Naive thymus-derived CD4-positive, alpha-beta T cell (primary cell): ENCODE measurements around the gene FRMD4A. TPM values are rescaled to one million over a fixed set of nuclear protein-coding genes. Genes with fewer than 3 reads are reported as not detected.

Experiments
- ATAC-seq: fragments of 150-1000 bp; cut with Tn5 transposase; 2 replicates; pipeline ENCODE4 v1.10.0; 2021; ENCODE audit warnings: mild to moderate bottlenecking, moderate library complexity
- CTCF ChIA-PET: fragments of 350-600 bp; sonication (Branson Sonifier 250); formaldehyde crosslinking; loops from one replicate; lab custom pipeline; 2021; ENCODE audit warnings: antibody characterized with exemption; lab: Charles Lee
- POLR2A ChIA-PET: fragments of 350-600 bp; sonication (Branson Sonifier 250); formaldehyde crosslinking; loops from one replicate; lab custom pipeline; 2021; ENCODE audit warnings: antibody characterized with exemption, inconsistent platforms; lab: Charles Lee
- DNase-seq, 9 donors: peaks; one replicate each; pipeline versions ENCODE4 v3.0.0 to v3.0.0-alpha.2; 2020 to 2022; ENCODE audit warnings: mixed read lengths in 1 of 9
- H3K27ac ChIP-seq: one replicate; pipeline ENCODE4 v1.7.0; 2013; ENCODE audit warnings: mild to moderate bottlenecking, low read depth, low read length, moderate library complexity
- H3K27me3 ChIP-seq, 2 donors: one replicate each; pipeline ENCODE4 v1.7.0; 2013; ENCODE audit warnings: low read length in 2 of 2, mild to moderate bottlenecking in 2 of 2, moderate library complexity in 2 of 2; ENCODE audit not compliant: control insufficient read depth in 2 of 2, insufficient read depth in 2 of 2
- H3K36me3 ChIP-seq, 3 experiments: 1 replicate in 2 of 3; 2 replicates in 1 of 3; pipeline ENCODE4 v1.7.0; 2013; ENCODE audit warnings: low read length in 3 of 3, mild to moderate bottlenecking in 3 of 3, moderate library complexity in 1 of 3; ENCODE audit not compliant: insufficient read depth in 3 of 3, control insufficient read depth in 2 of 3
- H3K4me1 ChIP-seq, 2 donors: one replicate each; pipeline ENCODE4 v1.7.0; 2013; ENCODE audit warnings: low read length in 2 of 2, mild to moderate bottlenecking in 2 of 2, moderate library complexity in 1 of 2; ENCODE audit not compliant: control insufficient read depth in 2 of 2, insufficient read depth in 2 of 2
- H3K4me3 ChIP-seq: 2 replicates; pipeline ENCODE4 v1.7.0; 2013; ENCODE audit warnings: mild to moderate bottlenecking, low read length
- H3K9me3 ChIP-seq, 3 experiments: 1 replicate in 2 of 3; 2 replicates in 1 of 3; pipeline ENCODE4 v1.7.0; 2013; ENCODE audit warnings: low read length in 3 of 3; ENCODE audit not compliant: control insufficient read depth in 2 of 3
- H3K27ac Mint-ChIP-seq, 9 donors: one replicate each; pipeline ENCODE4 v1.8.0; 2020 to 2022; ENCODE audit warnings: mixed read lengths in 9 of 9, mild to moderate bottlenecking in 8 of 9, moderate library complexity in 5 of 9, inconsistent platforms in 2 of 9
- H3K27me3 Mint-ChIP-seq, 5 donors: one replicate each; pipeline ENCODE4 v1.8.0; 2021 to 2022; ENCODE audit warnings: mixed read lengths in 5 of 5, mild to moderate bottlenecking in 1 of 5
- H3K36me3 Mint-ChIP-seq, 5 donors: one replicate each; pipeline ENCODE4 v1.8.0; 2020 to 2022; ENCODE audit warnings: mixed read lengths in 5 of 5, mild to moderate bottlenecking in 3 of 5, inconsistent platforms in 1 of 5
- H3K4me1 Mint-ChIP-seq, 7 donors: one replicate each; pipeline ENCODE4 v1.8.0; 2020 to 2022; ENCODE audit warnings: mixed read lengths in 7 of 7, mild to moderate bottlenecking in 3 of 7, inconsistent platforms in 1 of 7
- H3K4me3 Mint-ChIP-seq, 10 donors: one replicate each; pipeline ENCODE4 v1.8.0; 2020 to 2022; ENCODE audit warnings: mild to moderate bottlenecking in 10 of 10, mixed read lengths in 10 of 10, moderate library complexity in 6 of 10, inconsistent platforms in 2 of 10
- H3K9me3 Mint-ChIP-seq, 11 donors: one replicate each; pipeline ENCODE4 v1.8.0; 2020 to 2022; ENCODE audit warnings: mixed read lengths in 11 of 11, mild to moderate bottlenecking in 4 of 11, inconsistent platforms in 1 of 11, moderate library complexity in 1 of 11
- intact Hi-C, 2 donors: fragments of 100-400 bp; cut with micrococcal nuclease; formaldehyde crosslinking; loops; one replicate each; pipeline ENCODE4 v1.15.1; 2023
- polyA plus RNA-seq, 2 donors: library from polyadenylated mRNA; unstranded; fragments of 300-500 nt; fragmentation: Illumina TruSeq; gene quantifications; one replicate each; pipeline ENCODE4 v1.2.3, GENCODE V29; 2021
- total RNA-seq, 6 experiments: library from RNA in 5 of 6; stranded (reverse) in 5 of 6; gene quantifications; 1 replicate in 5 of 6; 2 replicates in 1 of 6; pipeline ENCODE4 v1.2.3 and lab custom pipeline; 2021 to 2026

FRMD4A gene
- total and polyA plus RNA-seq, 7 experiments from 2014 or later: 0.10 to 3.1 (median 0.62) TPM

- Mint-ChIP-seq H3K9me3 (peaks cover 0 to 5% (median 1%) of the 10 kb centered on the region in 11 donors), H3K4me3 (no peak overlapping the region), H3K36me3 (peaks cover 0 to 4% (median 0%) of the 10 kb centered on the region in 5 donors), H3K27ac (no peak overlapping the region), H3K4me1 (peaks cover 0 to 18% (median 12%) of the 10 kb centered on the region in 7 donors), H3K27me3 (peaks cover 0 to 12% (median 9%) of the 10 kb centered on the region in 5 donors)
- H3K4me3 ChIP-seq: no peak overlapping the region
- DNase-seq (no peak), ATAC-seq (no peak)
- ChIA-PET POLR2A (no interaction called here), CTCF (no interaction called here)
- peaks cover 0 to 5% of the 10 kb centered on the region in 2 donors for H3K4me1 ChIP-seq
- intact Hi-C loops: no loop called here
- H3K36me3 ChIP-seq: no peaks in the 10 kb centered on the region
- H3K27ac ChIP-seq: no peak overlapping the region
- H3K9me3 ChIP-seq: no peaks in the 10 kb centered on the region
- peaks cover 0 to 4% of the 10 kb centered on the region in 2 donors for H3K27me3 ChIP-seq
Measured at GRCh38 chr10:13939391-13939790, 391.3 kb downstream of the FRMD4A start.

- intact Hi-C loops: no loop called here
- peaks cover 0 to 18% (median 12%) of the 10 kb centered on the region in 7 donors for H3K4me1 Mint-ChIP-seq
- H3K9me3 Mint-ChIP-seq: peaks cover 0 to 5% (median 1%) of the 10 kb centered on the region in 11 donors
- DNase-seq (no peak), ATAC-seq (no peak)
- peaks cover 0 to 12% (median 9%) of the 10 kb centered on the region in 5 donors for H3K27me3 Mint-ChIP-seq
- no peak overlapping the region for H3K27ac Mint-ChIP-seq
- peaks cover 0 to 4% (median 0%) of the 10 kb centered on the region in 5 donors for H3K36me3 Mint-ChIP-seq
- H3K36me3 ChIP-seq: no peaks in the 10 kb centered on the region
- H3K4me3 ChIP-seq: no peak overlapping the region
- no peak overlapping the region for H3K4me3 Mint-ChIP-seq
- no peaks in the 10 kb centered on the region for H3K9me3 ChIP-seq
- peaks cover 0 to 5% of the 10 kb centered on the region in 2 donors for H3K4me1 ChIP-seq
- POLR2A ChIA-PET: no interaction called here
- CTCF ChIA-PET: no interaction called here
- no peak overlapping the region for H3K27ac ChIP-seq
- H3K27me3 ChIP-seq: peaks cover 0 to 4% of the 10 kb centered on the region in 2 donors
Measured at GRCh38 chr10:13938950-13939349, 391.8 kb downstream of the FRMD4A start.

- H3K4me1 Mint-ChIP-seq: peaks cover 0 to 9% (median 0%) of the 10 kb centered on the region in 7 donors
- no peaks in the 10 kb centered on the region for H3K36me3 ChIP-seq
- peaks cover 0 to 4% (median 0%) of the 10 kb centered on the region in 5 donors for H3K36me3 Mint-ChIP-seq
- H3K4me1 ChIP-seq: no peaks in the 10 kb centered on the region
- ATAC-seq (no peak), DNase-seq (no peak)
- peaks cover 0 to 6% (median 1%) of the 10 kb centered on the region in 11 donors for H3K9me3 Mint-ChIP-seq
- intact Hi-C loops: no loop called here
- H3K27me3 Mint-ChIP-seq: peaks cover 0 to 12% (median 11%) of the 10 kb centered on the region in 5 donors
- no peaks in the 10 kb centered on the region for H3K9me3 ChIP-seq
- no peak overlapping the region for H3K4me3 Mint-ChIP-seq
- ChIA-PET CTCF (no interaction called here), POLR2A (no interaction called here)
- H3K27me3 ChIP-seq: peaks cover 0 to 4% of the 10 kb centered on the region in 2 donors
- H3K27ac ChIP-seq: no peak overlapping the region
- H3K4me3 ChIP-seq: no peak overlapping the region
- H3K27ac Mint-ChIP-seq: no peak overlapping the region
Measured at GRCh38 chr10:13936826-13937225, 393.9 kb downstream of the FRMD4A start.

GRCh38 chr10:13930120-13930519, 400.6 kb downstream of the FRMD4A start:
- Mint-ChIP-seq H3K36me3 (no peaks in the 10 kb centered on the region), H3K4me1 (peaks cover 7 to 39% (median 19%) of the 10 kb centered on the region in 7 donors), H3K27me3 (peaks cover 0 to 33% (median 5%) of the 10 kb centered on the region in 5 donors), H3K4me3 (peak overlapping the region; percentile 3 to 69 (median 40)), H3K9me3 (peaks cover 0 to 2% (median 0%) of the 10 kb centered on the region in 11 donors), H3K27ac (peak overlapping the region in 3 of 9 donors; percentile 16 to 79 (median 33))
- DNase-seq (peak in 8 of 9 donors; percentile 22 to 71 (median 60)), ATAC-seq (peak; percentile 94)
- CTCF ChIA-PET: no interaction called here
- intact Hi-C loops: no loop called here
- H3K9me3 ChIP-seq: no peaks in the 10 kb centered on the region
- no peaks in the 10 kb centered on the region for H3K4me1 ChIP-seq
- H3K36me3 ChIP-seq: no peaks in the 10 kb centered on the region
- H3K27me3 ChIP-seq: no peaks in the 10 kb centered on the region
- H3K4me3 ChIP-seq: no peak overlapping the region
- H3K27ac ChIP-seq: no peak overlapping the region
- POLR2A ChIA-PET: no interaction called here

- H3K36me3 ChIP-seq: no peaks in the 10 kb centered on the region
- no peaks in the 10 kb centered on the region for H3K4me1 ChIP-seq
- H3K27ac Mint-ChIP-seq: no peak overlapping the region
- peaks cover 0 to 33% (median 5%) of the 10 kb centered on the region in 5 donors for H3K27me3 Mint-ChIP-seq
- H3K4me1 Mint-ChIP-seq: peaks cover 7 to 40% (median 19%) of the 10 kb centered on the region in 7 donors
- H3K36me3 Mint-ChIP-seq: no peaks in the 10 kb centered on the region
- intact Hi-C loops: no loop called here
- no peaks in the 10 kb centered on the region for H3K27me3 ChIP-seq
- CTCF ChIA-PET: no interaction called here
- ATAC-seq: no peak
- no peaks in the 10 kb centered on the region for H3K9me3 Mint-ChIP-seq
- DNase-seq: no peak
- H3K27ac ChIP-seq: no peak overlapping the region
- H3K4me3 Mint-ChIP-seq: no peak overlapping the region
- POLR2A ChIA-PET: no interaction called here
- no peak overlapping the region for H3K4me3 ChIP-seq
- H3K9me3 ChIP-seq: no peaks in the 10 kb centered on the region
Measured at GRCh38 chr10:13928451-13928850, 402.3 kb downstream of the FRMD4A start.

GRCh38 chr10:13925971-13926780, 404.5 kb downstream of the FRMD4A start:
- Mint-ChIP-seq H3K4me3 (no peak overlapping the region), H3K27ac (no peak overlapping the region), H3K27me3 (peaks cover 0 to 28% (median 0%) of the 10 kb centered on the region in 5 donors), H3K4me1 (peaks cover 7 to 31% (median 14%) of the 10 kb centered on the region in 7 donors), H3K9me3 (no peaks in the 10 kb centered on the region), H3K36me3 (no peaks in the 10 kb centered on the region)
- Histone ChIP-seq H3K4me1 (no peaks in the 10 kb centered on the region), H3K36me3 (no peaks in the 10 kb centered on the region), H3K27ac (no peak overlapping the region), H3K9me3 (no peaks in the 10 kb centered on the region), H3K4me3 (no peak overlapping the region), H3K27me3 (no peaks in the 10 kb centered on the region)
- no peak for DNase-seq
- POLR2A ChIA-PET: no interaction called here
- intact Hi-C loops: no loop called here
- ATAC-seq: no peak
- CTCF ChIA-PET: no interaction called here
